Activated CD4-positive, alpha-beta T cell treated with anti-CD3 and anti-CD28 coated beads, Interleukin-2, amount 10 ng/mL, durations not matched to agents 24 days and 14 days (primary cell): ENCODE data around the gene HNRNPDL. TPM values are rescaled to one million over a fixed set of nuclear protein-coding genes. Genes with fewer than 3 reads are reported as not detected.
"Not testable (repeated sequence)": the region's sequence is repeated elsewhere in the genome, so short reads cannot be mapped to it uniquely, and the experiment has no call there.

Experiments used
- DNase-seq: peaks from one replicate; pipeline ENCODE4 v3.0.0; 2022
- H3K27ac Mint-ChIP-seq: one replicate; pipeline ENCODE4 v1.8.0; 2022; ENCODE audit warnings: mild to moderate bottlenecking, mixed read lengths
- H3K27me3 Mint-ChIP-seq: one replicate; pipeline ENCODE4 v1.8.0; 2022; ENCODE audit warnings: mixed read lengths
- H3K36me3 Mint-ChIP-seq: one replicate; pipeline ENCODE4 v1.8.0; 2022; ENCODE audit warnings: low read depth, mild to moderate bottlenecking, mixed read lengths
- H3K4me1 Mint-ChIP-seq: one replicate; pipeline ENCODE4 v1.8.0; 2021; ENCODE audit warnings: mixed read lengths
- H3K4me3 Mint-ChIP-seq: one replicate; pipeline ENCODE4 v1.8.0; 2022; ENCODE audit warnings: mild to moderate bottlenecking, moderate library complexity, mixed read lengths
- H3K9me3 Mint-ChIP-seq: one replicate; pipeline ENCODE4 v1.8.0; 2021; ENCODE audit warnings: mixed read lengths
- intact Hi-C: fragments of 100-400 bp; cut with micrococcal nuclease; formaldehyde crosslinking; loops from one replicate; pipeline ENCODE4 v1.15.1; 2023
- total RNA-seq: library from RNA; stranded (reverse); gene quantifications from 2 replicates; pipeline ENCODE4 v1.2.3, GENCODE V29; 2022

Gene HNRNPDL
- total RNA-seq, 1 donor from 2014 or later, result 490 TPM

- Mint-ChIP-seq H3K4me1 (peaks cover 59% of the 10 kb centered on the region), H3K27ac (peak overlapping the region; percentile 99), H3K27me3 (no peaks in the 10 kb centered on the region), H3K4me3 (peak overlapping the region; percentile 96), H3K36me3 (peaks cover 70% of the 10 kb centered on the region), H3K9me3 (no peaks in the 10 kb centered on the region)
- intact Hi-C loops, result loop anchor here (2.0 kb wide), 3 partner anchors 472 to 682 kb away; partner anchors contain the start of gene THAP9
- no peak for DNase-seq
Observed at GRCh38 chr4:82428526-82428968, 1.7 kb downstream of the HNRNPDL start.

DNA sequence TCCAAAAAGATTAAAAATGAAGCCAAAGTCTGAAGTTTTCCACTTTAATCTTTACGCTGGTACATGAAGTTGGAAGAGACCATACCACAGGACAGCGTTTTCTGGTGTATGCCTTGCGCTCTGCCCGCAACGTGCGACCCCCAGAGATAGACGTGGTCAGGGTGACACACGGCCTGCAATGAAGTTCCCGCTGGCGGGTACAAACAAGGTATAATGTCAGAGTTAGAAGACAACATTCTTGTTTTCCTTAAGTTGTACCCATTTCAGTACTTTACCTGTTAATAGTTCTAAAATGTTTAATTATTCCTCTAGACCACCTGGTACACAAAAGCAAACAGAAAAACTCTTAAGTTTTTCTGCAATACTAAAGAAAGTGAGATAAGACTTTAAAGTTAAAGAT, 4.8 kb downstream of the HNRNPDL start:
- Mint-ChIP-seq H3K27me3 (no peaks in the 10 kb centered on the region), H3K9me3 (no peaks in the 10 kb centered on the region), H3K4me1 (peaks cover 41% of the 10 kb centered on the region), H3K4me3 (no peak overlapping the region), H3K27ac (no peak overlapping the region), H3K36me3 (peaks cover 73% of the 10 kb centered on the region)
- intact Hi-C loops, result no loop called here
- no peak for DNase-seq

DNA sequence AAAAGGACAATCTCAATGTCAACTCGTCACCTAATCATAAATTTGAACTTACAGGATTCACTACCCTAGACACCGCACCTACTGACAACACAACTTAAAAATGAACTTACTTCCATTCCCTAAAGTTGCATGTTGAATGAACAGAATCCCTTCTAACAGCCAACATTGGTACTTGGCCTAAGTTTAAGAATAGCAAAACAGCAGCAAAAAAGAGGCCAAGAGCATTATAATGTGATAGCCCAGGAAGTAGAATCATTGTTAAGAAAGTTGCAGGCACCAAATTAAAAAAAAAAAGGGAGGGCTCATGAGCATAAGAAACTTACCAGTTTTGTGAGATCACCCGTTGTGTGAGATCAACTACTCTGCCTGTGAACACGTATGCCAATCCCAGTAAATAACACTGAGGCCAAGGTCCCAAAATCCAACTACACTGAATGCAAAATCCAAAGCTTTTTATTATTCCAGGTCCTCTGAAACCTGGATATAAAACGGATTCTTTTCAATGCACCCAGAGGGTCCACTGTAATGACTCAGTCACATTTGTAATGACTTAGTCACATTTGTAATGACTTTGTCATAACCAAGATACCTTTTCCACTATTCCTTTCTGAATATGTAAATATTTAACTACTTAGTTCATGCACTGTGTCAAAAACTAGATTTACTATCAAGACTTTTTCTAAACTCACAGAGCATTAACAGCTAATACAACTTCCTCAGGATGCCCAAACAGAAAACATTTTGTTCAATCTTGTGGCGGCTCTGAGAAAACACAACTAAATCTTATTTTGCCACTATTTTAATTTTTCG, 6.8 kb downstream of the HNRNPDL start:
- Mint-ChIP-seq H3K36me3 (peaks cover 62% of the 10 kb centered on the region), H3K4me3 (no peak overlapping the region), H3K9me3 (no peaks in the 10 kb centered on the region), H3K27ac (no peak overlapping the region), H3K27me3 (peaks cover 1% of the 10 kb centered on the region), H3K4me1 (peaks cover 38% of the 10 kb centered on the region)
- intact Hi-C loops, result no loop called here
- DNase-seq, result no peak

- Mint-ChIP-seq H3K36me3 (peaks cover 54% of the 10 kb centered on the region), H3K9me3 (peaks cover 5% of the 10 kb centered on the region), H3K4me1 (peaks cover 33% of the 10 kb centered on the region), H3K4me3 (no peak overlapping the region), H3K27me3 (peaks cover 10% of the 10 kb centered on the region), H3K27ac (no peak overlapping the region)
- intact Hi-C loops, result no loop called here
- no peak for DNase-seq
Observed at GRCh38 chr4:82422616-82423015, 7.6 kb downstream of the HNRNPDL start.

GRCh38 chr4:82421796-82422560, 8.3 kb downstream of the HNRNPDL start:
- Mint-ChIP-seq H3K27ac (no peak overlapping the region), H3K9me3 (peaks cover 5% of the 10 kb centered on the region), H3K4me3 (no peak overlapping the region), H3K36me3 (peaks cover 47% of the 10 kb centered on the region), H3K27me3 (peaks cover 13% of the 10 kb centered on the region), H3K4me1 (peaks cover 26% of the 10 kb centered on the region)
- no peak for DNase-seq
- intact Hi-C loops, result no loop called here

DNA sequence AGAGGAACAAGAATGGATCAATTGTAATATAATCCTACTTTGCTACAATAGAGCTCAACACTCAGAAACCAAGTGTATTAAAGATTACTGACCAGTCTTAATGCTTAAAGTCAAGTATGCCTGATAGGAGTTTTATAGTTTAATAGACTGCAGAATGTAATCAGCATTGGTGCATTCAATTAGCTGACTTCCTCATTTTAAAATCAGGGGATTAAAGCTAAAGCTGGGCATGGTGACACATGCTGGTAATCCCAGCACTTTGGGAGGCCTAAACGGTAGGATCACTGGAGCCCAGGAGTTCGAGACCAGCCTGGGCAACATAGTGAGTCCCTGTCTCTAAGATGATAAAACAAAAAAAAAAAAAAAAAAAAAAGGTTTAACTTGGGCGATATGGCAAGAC, 10.8 kb downstream of the HNRNPDL start:
- Mint-ChIP-seq H3K4me1 (peaks cover 9% of the 10 kb centered on the region), H3K9me3 (peaks cover 5% of the 10 kb centered on the region), H3K27ac (no peak overlapping the region), H3K4me3 (no peak overlapping the region), H3K27me3 (peaks cover 32% of the 10 kb centered on the region), H3K36me3 (peaks cover 22% of the 10 kb centered on the region)
- intact Hi-C loops, result no loop called here
- no peak for DNase-seq

- peaks cover 5% of the 10 kb centered on the region for H3K9me3 Mint-ChIP-seq
- H3K4me1 Mint-ChIP-seq, result no peaks in the 10 kb centered on the region
- no peaks in the 10 kb centered on the region for H3K36me3 Mint-ChIP-seq
- H3K27me3 Mint-ChIP-seq, result peaks cover 36% of the 10 kb centered on the region
- DNase-seq, result no peak
- H3K4me3 Mint-ChIP-seq, result no peak overlapping the region
- intact Hi-C loops, result no loop called here
- no peak overlapping the region for H3K27ac Mint-ChIP-seq
Observed at GRCh38 chr4:82415922-82416365, 14.3 kb downstream of the HNRNPDL start.

DNA sequence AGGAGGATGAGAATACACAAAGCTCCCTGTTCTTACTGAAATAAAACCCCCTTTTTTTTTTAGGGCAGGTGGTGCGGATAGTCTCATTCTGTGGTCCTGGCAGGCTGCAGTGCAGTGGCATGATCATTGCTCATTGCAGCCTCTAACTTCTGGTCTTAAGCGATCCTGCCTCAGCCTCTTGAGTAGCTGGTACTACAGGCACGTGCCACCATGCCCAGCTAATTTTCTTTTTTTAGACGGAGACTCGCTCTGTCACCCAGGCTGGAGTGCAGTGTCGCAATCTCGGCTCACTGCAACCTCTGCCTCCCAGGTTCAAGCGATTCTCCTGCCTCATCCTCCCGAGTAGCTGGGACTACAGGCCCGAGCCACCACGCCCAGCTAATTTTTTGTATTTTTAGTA, 15.2 kb downstream of the HNRNPDL start:
- H3K36me3 Mint-ChIP-seq, intact Hi-C loops, H3K9me3 Mint-ChIP-seq, DNase-seq, H3K4me1 Mint-ChIP-seq, H3K27ac Mint-ChIP-seq, H3K4me3 Mint-ChIP-seq: not testable (repeated sequence)
- peaks cover 36% of the 10 kb centered on the region for H3K27me3 Mint-ChIP-seq

GRCh38 chr4:82403725-82404124, 26.5 kb downstream of the HNRNPDL start:
- H3K9me3 Mint-ChIP-seq, result no peaks in the 10 kb centered on the region
- intact Hi-C loops, result no loop called here
- H3K4me3 Mint-ChIP-seq, result no peak overlapping the region
- H3K36me3 Mint-ChIP-seq, result no peaks in the 10 kb centered on the region
- peaks cover 18% of the 10 kb centered on the region for H3K27me3 Mint-ChIP-seq
- no peak for DNase-seq
- H3K4me1 Mint-ChIP-seq, result no peaks in the 10 kb centered on the region
- H3K27ac Mint-ChIP-seq, result no peak overlapping the region

DNA sequence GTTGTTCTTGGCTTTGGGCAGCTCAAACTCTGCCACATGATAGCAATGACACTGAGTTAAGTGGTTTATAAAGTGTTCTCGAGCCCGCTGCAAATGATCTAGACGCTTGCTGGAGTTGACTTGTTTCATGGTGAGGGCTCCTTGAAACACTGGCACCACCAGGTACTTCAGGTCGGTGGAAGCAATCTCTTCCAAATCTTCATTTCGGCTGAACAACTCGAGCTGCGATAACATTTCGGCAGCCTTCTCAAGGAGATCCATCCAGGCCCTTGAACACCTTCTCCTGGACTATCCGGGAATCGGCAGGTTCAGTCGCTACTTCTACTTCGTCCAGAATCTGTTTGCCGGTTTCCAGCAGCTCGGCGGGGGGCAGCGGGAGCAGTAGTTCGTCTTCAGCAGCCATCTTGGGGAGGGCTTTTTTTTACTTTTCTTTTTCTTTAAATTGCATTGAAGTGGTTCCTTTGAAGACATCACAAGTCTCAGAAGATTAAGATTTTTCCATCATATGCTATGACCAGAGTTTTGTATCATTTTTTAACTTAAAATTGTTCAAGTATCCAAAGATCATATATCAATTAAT, 28.0 kb downstream of the HNRNPDL start:
- no peak overlapping the region for H3K27ac Mint-ChIP-seq
- no peaks in the 10 kb centered on the region for H3K9me3 Mint-ChIP-seq
- no peak overlapping the region for H3K4me3 Mint-ChIP-seq
- no peaks in the 10 kb centered on the region for H3K4me1 Mint-ChIP-seq
- DNase-seq, result no peak
- intact Hi-C loops, result no loop called here
- peaks cover 21% of the 10 kb centered on the region for H3K27me3 Mint-ChIP-seq
- H3K36me3 Mint-ChIP-seq, result no peaks in the 10 kb centered on the region

GRCh38 chr4:82401600-82401999, 28.7 kb downstream of the HNRNPDL start:
- Mint-ChIP-seq H3K4me3 (no peak overlapping the region), H3K27me3 (peaks cover 21% of the 10 kb centered on the region), H3K9me3 (no peaks in the 10 kb centered on the region), H3K4me1 (no peaks in the 10 kb centered on the region), H3K27ac (no peak overlapping the region), H3K36me3 (no peaks in the 10 kb centered on the region)
- DNase-seq, result no peak
- intact Hi-C loops, result no loop called here

DNA sequence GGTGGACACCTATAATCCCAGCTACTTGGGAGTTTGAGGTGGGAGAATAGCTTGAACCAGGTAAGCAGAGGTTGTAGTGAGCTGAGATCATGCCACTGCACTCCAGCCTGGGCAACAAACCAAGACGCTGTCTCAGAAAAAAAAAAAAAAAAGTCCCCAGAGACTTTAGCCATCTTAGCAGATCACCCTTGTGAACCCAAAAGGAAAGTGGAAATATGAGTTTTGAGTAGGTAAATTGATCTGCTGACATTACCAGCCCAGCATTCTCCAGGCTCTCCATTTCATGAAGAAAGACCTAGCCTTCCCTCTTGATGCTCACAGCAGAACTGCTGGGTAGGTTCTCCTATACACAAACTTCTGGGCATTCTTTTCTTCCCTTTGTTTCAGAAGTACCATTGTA, 32.0 kb downstream of the HNRNPDL start:
- H3K9me3 Mint-ChIP-seq, result no peaks in the 10 kb centered on the region
- H3K27ac Mint-ChIP-seq, result no peak overlapping the region
- H3K36me3 Mint-ChIP-seq, result no peaks in the 10 kb centered on the region
- intact Hi-C loops, result no loop called here
- no peak overlapping the region for H3K4me3 Mint-ChIP-seq
- H3K4me1 Mint-ChIP-seq, result peaks cover 2% of the 10 kb centered on the region
- peaks cover 18% of the 10 kb centered on the region for H3K27me3 Mint-ChIP-seq
- no peak for DNase-seq

DNA sequence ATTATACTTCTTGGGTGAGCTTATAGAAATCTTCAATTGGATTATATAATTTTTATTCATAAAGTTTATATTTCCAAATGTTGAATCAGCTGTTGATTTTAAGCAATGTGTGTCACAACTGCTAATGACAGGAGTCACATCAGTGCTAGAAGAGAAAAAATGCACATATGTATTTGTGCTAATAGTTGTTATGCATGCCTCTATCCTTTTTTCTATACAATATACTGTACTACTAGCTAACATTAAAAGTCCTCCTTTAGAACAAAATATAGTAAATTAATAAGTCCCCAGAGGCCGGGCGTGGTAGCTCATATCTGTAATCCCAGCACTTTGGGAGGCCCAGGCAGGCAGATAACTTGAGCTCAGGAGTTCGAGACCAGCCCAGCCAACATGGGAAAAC, 32.7 kb downstream of the HNRNPDL start:
- H3K27ac Mint-ChIP-seq, result no peak overlapping the region
- H3K9me3 Mint-ChIP-seq, result no peaks in the 10 kb centered on the region
- DNase-seq, result no peak
- intact Hi-C loops, result no loop called here
- peaks cover 16% of the 10 kb centered on the region for H3K27me3 Mint-ChIP-seq
- peaks cover 2% of the 10 kb centered on the region for H3K4me1 Mint-ChIP-seq
- no peaks in the 10 kb centered on the region for H3K36me3 Mint-ChIP-seq
- H3K4me3 Mint-ChIP-seq, result no peak overlapping the region

DNA sequence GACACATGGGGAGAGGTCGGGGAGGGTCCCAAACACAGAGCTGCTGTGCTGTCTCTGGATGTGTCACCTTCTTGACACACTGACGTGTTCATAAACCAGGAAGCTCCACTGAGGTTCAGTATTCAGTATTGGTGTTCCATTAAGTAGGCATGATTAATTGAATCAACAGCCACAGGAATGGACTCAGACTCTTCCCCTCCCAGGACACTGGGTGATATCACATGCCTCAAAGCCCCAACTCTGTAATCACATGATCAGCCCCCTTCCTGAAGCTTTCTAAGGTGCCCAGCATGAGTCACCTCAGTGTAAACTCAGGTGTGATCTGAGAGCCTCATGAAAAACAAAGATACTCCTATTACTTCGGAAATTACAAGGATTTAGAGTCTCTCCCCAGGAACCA, 35.4 kb downstream of the HNRNPDL start:
- DNase-seq, result no peak
- Mint-ChIP-seq H3K4me1 (peaks cover 2% of the 10 kb centered on the region), H3K36me3 (no peaks in the 10 kb centered on the region), H3K27ac (no peak overlapping the region), H3K27me3 (peaks cover 4% of the 10 kb centered on the region), H3K4me3 (no peak overlapping the region), H3K9me3 (no peaks in the 10 kb centered on the region)
- intact Hi-C loops, result no loop called here
